NCI-H2227 treated with DMSO at 0.1 percent for 48 hours (cell line): ENCODE data around the gene DYRK1A.
A peak's percentile ranks its signal among the peaks of the same experiment; 100 is the strongest.

Experiments
- DNase-seq: peaks from one replicate; lab custom pipeline; 2025; lab: John Stamatoyannopoulos, UW

Gene DYRK1A

GRCh38 chr21:37419228-37419906 is 52.8 kb downstream of the DYRK1A start:
- DNase-seq: no peak

- DNase-seq: no peak
Measured at GRCh38 chr21:37421306-37421705, 54.7 kb downstream of the DYRK1A start.

- no peak for DNase-seq
Measured at GRCh38 chr21:37422382-37422781, 55.8 kb downstream of the DYRK1A start.

- DNase-seq: no peak
Measured at GRCh38 chr21:37423103-37423502, 56.5 kb downstream of the DYRK1A start.

GRCh38 chr21:37424396-37424795 is 57.8 kb downstream of the DYRK1A start:
- no peak for DNase-seq

- no peak for DNase-seq
Measured at GRCh38 chr21:37425001-37425400, 58.4 kb downstream of the DYRK1A start.

GRCh38 chr21:37425684-37426083 is 59.1 kb downstream of the DYRK1A start:
- DNase-seq: no peak

- no peak for DNase-seq
Measured at GRCh38 chr21:37427221-37427620, 60.6 kb downstream of the DYRK1A start.

GRCh38 chr21:37429356-37429755 is 62.8 kb downstream of the DYRK1A start:
- no peak for DNase-seq

- no peak for DNase-seq
Measured at GRCh38 chr21:37430184-37430821, 63.7 kb downstream of the DYRK1A start.

- no peak for DNase-seq
Measured at GRCh38 chr21:37431243-37431642, 64.7 kb downstream of the DYRK1A start.

GRCh38 chr21:37432710-37433455 is 66.3 kb downstream of the DYRK1A start:
- no peak for DNase-seq

- no peak for DNase-seq
Measured at GRCh38 chr21:37433456-37433840, 66.9 kb downstream of the DYRK1A start.

GRCh38 chr21:37435120-37435519 is 68.5 kb downstream of the DYRK1A start:
- peak; percentile 98 for DNase-seq

- no peak for DNase-seq
Measured at GRCh38 chr21:37435711-37436110, 69.1 kb downstream of the DYRK1A start.

GRCh38 chr21:37436174-37436573 is 69.6 kb downstream of the DYRK1A start:
- no peak for DNase-seq

GRCh38 chr21:37437376-37438080 is 71.0 kb downstream of the DYRK1A start:
- no peak for DNase-seq

GRCh38 chr21:37443683-37444082 is 77.1 kb downstream of the DYRK1A start:
- no peak for DNase-seq

GRCh38 chr21:37445228-37445627 is 78.7 kb downstream of the DYRK1A start:
- no peak for DNase-seq

- no peak for DNase-seq
Measured at GRCh38 chr21:37446552-37446951, 80.0 kb downstream of the DYRK1A start.

- DNase-seq: no peak
Measured at GRCh38 chr21:37447288-37447936, 80.8 kb downstream of the DYRK1A start.

- no peak for DNase-seq
Measured at GRCh38 chr21:37449302-37449937, 82.8 kb downstream of the DYRK1A start.
